Mesendoderm (in vitro differentiated cells): ENCODE results near the gene OR2F2.

Experiments used
- DNase-seq: peaks from one replicate; pipeline ENCODE4 v3.0.0; 2013
- H2AK5ac ChIP-seq: 2 replicates; pipeline ENCODE4 v1.6.1; 2013; ENCODE audit warnings: low read length, inconsistent platforms
- H2BK120ac ChIP-seq: 2 replicates; pipeline ENCODE4 v1.6.1; 2013; ENCODE audit warnings: low read depth, mild to moderate bottlenecking, low read length, moderate library complexity, mixed read lengths
- H2BK15ac ChIP-seq: replicated peaks from 2 replicates; pipeline ENCODE4 v1.6.1; 2013; ENCODE audit warnings: low read depth, mild to moderate bottlenecking, moderate library complexity
- H2BK5ac ChIP-seq: 2 replicates; pipeline ENCODE4 v1.6.1; 2013; ENCODE audit warnings: low read length, inconsistent platforms
- H3K18ac ChIP-seq: 2 replicates; pipeline ENCODE4 v1.6.1; 2013; ENCODE audit warnings: mild to moderate bottlenecking, low read length, mixed read lengths
- H3K23ac ChIP-seq: one replicate; pipeline ENCODE4 v1.6.1; 2013; ENCODE audit warnings: low read length
- H3K27ac ChIP-seq: 2 replicates; pipeline ENCODE4 v1.5.1; 2013; ENCODE audit warnings: low read depth, mild to moderate bottlenecking, inconsistent platforms, low read length, moderate library complexity
- H3K27me3 ChIP-seq: 2 replicates; pipeline ENCODE4 v1.6.1; 2013; ENCODE audit warnings: low read length, control low read depth, mild to moderate bottlenecking, inconsistent platforms; ENCODE audit not compliant: insufficient read depth, poor library complexity
- H3K36me3 ChIP-seq: 2 replicates; pipeline ENCODE4 v1.6.1; 2013; ENCODE audit warnings: low read length, inconsistent platforms; ENCODE audit not compliant: control insufficient read depth, insufficient read depth
- H3K4ac ChIP-seq: one replicate; pipeline ENCODE4 v1.6.1; 2013; ENCODE audit warnings: low read depth, mild to moderate bottlenecking, low read length, moderate library complexity
- H3K4me1 ChIP-seq: 2 replicates; pipeline ENCODE4 v1.6.1; 2013; ENCODE audit warnings: low read depth, low read length, inconsistent platforms; ENCODE audit not compliant: control insufficient read depth
- H3K4me2 ChIP-seq: 2 replicates; pipeline ENCODE4 v1.6.1; 2013; ENCODE audit warnings: low read length
- H3K4me3 ChIP-seq: 2 replicates; pipeline ENCODE4 v1.5.1; 2013; ENCODE audit warnings: mild to moderate bottlenecking, low read length
- H3K56ac ChIP-seq: one replicate; pipeline ENCODE4 v1.6.1; 2013; ENCODE audit warnings: low read length
- H3K79me1 ChIP-seq: 2 replicates; pipeline ENCODE4 v1.6.1; 2013; ENCODE audit warnings: low read length, inconsistent platforms
- H3K79me2 ChIP-seq: 2 replicates; pipeline ENCODE4 v1.6.1; 2013; ENCODE audit warnings: mild to moderate bottlenecking, low read length; ENCODE audit not compliant: control insufficient read depth, insufficient read depth
- H3K9ac ChIP-seq: 2 replicates; pipeline ENCODE4 v1.6.1; 2013; ENCODE audit warnings: low read length, inconsistent platforms
- H4K5ac ChIP-seq: one replicate; pipeline ENCODE4 v1.6.1; 2013; ENCODE audit warnings: low read length
- H4K8ac ChIP-seq: one replicate; pipeline ENCODE4 v1.6.1; 2013; ENCODE audit warnings: low read depth, mild to moderate bottlenecking, control low read depth, low read length, moderate library complexity
- WGBS: extraction: QIAGEN DNeasy Blood & Tissue Kit; methylation state at CpG from one replicate; pipeline ENCODE4 v1.1.7; 2013; ENCODE audit warnings: low lambda C conversion rate, missing lambda C conversion rate; ENCODE audit not compliant: insufficient coverage; ENCODE audit errors: extremely low coverage; 5-methylcytosine and 5-hydroxymethylcytosine counted together

The OR2F2 gene

GRCh38 chr7:143924851-143925250 is 10.2 kb upstream of the OR2F2 start:
- H4K5ac ChIP-seq, result no peak overlapping the region
- H3K79me2 ChIP-seq, result no peaks in the 10 kb centered on the region
- no peaks in the 10 kb centered on the region for H3K4me1 ChIP-seq
- no peak overlapping the region for H3K18ac ChIP-seq
- no peak overlapping the region for H3K4me2 ChIP-seq
- DNase-seq, result peak; percentile 65
- H3K56ac ChIP-seq, result no peak overlapping the region
- no peak overlapping the region for H2AK5ac ChIP-seq
- H3K36me3 ChIP-seq, result no peaks in the 10 kb centered on the region
- no peak overlapping the region for H3K23ac ChIP-seq
- H2BK5ac ChIP-seq, result no peak overlapping the region
- H3K27ac ChIP-seq, result no peak overlapping the region
- H3K4me3 ChIP-seq, result no peak overlapping the region
- H3K9ac ChIP-seq, result no peak overlapping the region
- H3K27me3 ChIP-seq, result no peaks in the 10 kb centered on the region
- no peak overlapping the region for H2BK120ac ChIP-seq
- H4K8ac ChIP-seq, result no peak overlapping the region
- no peak overlapping the region for H2BK15ac ChIP-seq
- WGBS, result no CpG with 5 or more reads among the region's 1 CpG
- H3K4ac ChIP-seq, result no peak overlapping the region
- H3K79me1 ChIP-seq, result no peaks in the 10 kb centered on the region

GRCh38 chr7:143929224-143929920 is 5.7 kb upstream of the OR2F2 start:
- Histone ChIP-seq H4K5ac (no peak overlapping the region), H3K79me1 (no peaks in the 10 kb centered on the region), H3K23ac (no peak overlapping the region), H4K8ac (no peak overlapping the region), H3K9ac (no peak overlapping the region), H2AK5ac (no peak overlapping the region), H3K4ac (no peak overlapping the region), H3K79me2 (no peaks in the 10 kb centered on the region), H2BK15ac (no peak overlapping the region), H3K27me3 (no peaks in the 10 kb centered on the region), H2BK120ac (no peak overlapping the region), H2BK5ac (no peak overlapping the region), H3K4me1 (no peaks in the 10 kb centered on the region), H3K36me3 (no peaks in the 10 kb centered on the region), H3K18ac (no peak overlapping the region), H3K27ac (no peak overlapping the region), H3K4me3 (no peak overlapping the region), H3K56ac (no peak overlapping the region), H3K4me2 (no peak overlapping the region)
- no CpG with 5 or more reads among the region's 1 CpG for WGBS
- DNase-seq, result no peak

- Histone ChIP-seq H3K4me3 (no peak overlapping the region), H3K27me3 (no peaks in the 10 kb centered on the region), H2BK15ac (no peak overlapping the region), H2BK120ac (no peak overlapping the region), H3K9ac (no peak overlapping the region), H3K56ac (no peak overlapping the region), H2BK5ac (no peak overlapping the region), H3K79me1 (no peaks in the 10 kb centered on the region), H3K18ac (no peak overlapping the region), H3K4me2 (no peak overlapping the region), H4K8ac (no peak overlapping the region), H3K79me2 (no peaks in the 10 kb centered on the region), H2AK5ac (no peak overlapping the region), H3K23ac (no peak overlapping the region), H3K4ac (no peak overlapping the region), H3K4me1 (no peaks in the 10 kb centered on the region), H3K36me3 (no peaks in the 10 kb centered on the region), H4K5ac (no peak overlapping the region), H3K27ac (no peak overlapping the region)
- no peak for DNase-seq
Measured at GRCh38 chr7:143931739-143932138, 3.3 kb upstream of the OR2F2 start.

- Histone ChIP-seq H3K18ac (no peak overlapping the region), H3K4ac (no peak overlapping the region), H3K27me3 (no peaks in the 10 kb centered on the region), H4K8ac (no peak overlapping the region), H2BK15ac (no peak overlapping the region), H2BK120ac (no peak overlapping the region), H2BK5ac (no peak overlapping the region), H3K56ac (no peak overlapping the region), H3K27ac (no peak overlapping the region), H3K9ac (no peak overlapping the region), H2AK5ac (no peak overlapping the region), H3K4me3 (no peak overlapping the region), H3K4me2 (no peak overlapping the region), H3K4me1 (no peaks in the 10 kb centered on the region), H3K79me1 (no peaks in the 10 kb centered on the region), H4K5ac (no peak overlapping the region), H3K36me3 (no peaks in the 10 kb centered on the region), H3K79me2 (no peaks in the 10 kb centered on the region), H3K23ac (no peak overlapping the region)
- no peak for DNase-seq
- WGBS, result no CpG with 5 or more reads among the region's 4 CpGs
Measured at GRCh38 chr7:143936087-143937009, 1.3 kb downstream of the OR2F2 start.

- Histone ChIP-seq H2AK5ac (no peak overlapping the region), H3K4me2 (no peak overlapping the region), H2BK5ac (no peak overlapping the region), H3K23ac (no peak overlapping the region), H3K4me1 (no peaks in the 10 kb centered on the region), H3K9ac (no peak overlapping the region), H3K27ac (no peak overlapping the region), H4K8ac (no peak overlapping the region), H2BK120ac (no peak overlapping the region), H2BK15ac (no peak overlapping the region), H4K5ac (no peak overlapping the region), H3K4ac (no peak overlapping the region), H3K79me1 (no peaks in the 10 kb centered on the region), H3K27me3 (no peaks in the 10 kb centered on the region), H3K36me3 (no peaks in the 10 kb centered on the region), H3K79me2 (no peaks in the 10 kb centered on the region), H3K18ac (no peak overlapping the region), H3K56ac (no peak overlapping the region), H3K4me3 (no peak overlapping the region)
- DNase-seq, result peak; percentile 10
- WGBS, result no CpG with 5 or more reads among the region's 5 CpGs
Measured at GRCh38 chr7:143938379-143939243, 3.6 kb downstream of the OR2F2 start.
